ENCODE data around the gene ZNF606.

GRCh38 chr19:58044391-58044790 lies 41.8 kb upstream of the ZNF606 start:
- TF ChIP-seq POLR2A (IDR thresholded peaks at IDR 0.05) = no peak
- TF ChIP-seq CTCF (IDR thresholded peaks at IDR 0.05) = no peak
